HG03159 (cell line): ENCODE data around the gene ACR.

Experiments
- ATAC-seq: cut with Tn5 transposase; IDR thresholded peaks from one replicate; pipeline ENCODE4 v1.9.1; 2021; ENCODE audit warnings: mild to moderate bottlenecking, moderate library complexity; ENCODE audit not compliant: unreplicated experiment

The ACR gene

DNA sequence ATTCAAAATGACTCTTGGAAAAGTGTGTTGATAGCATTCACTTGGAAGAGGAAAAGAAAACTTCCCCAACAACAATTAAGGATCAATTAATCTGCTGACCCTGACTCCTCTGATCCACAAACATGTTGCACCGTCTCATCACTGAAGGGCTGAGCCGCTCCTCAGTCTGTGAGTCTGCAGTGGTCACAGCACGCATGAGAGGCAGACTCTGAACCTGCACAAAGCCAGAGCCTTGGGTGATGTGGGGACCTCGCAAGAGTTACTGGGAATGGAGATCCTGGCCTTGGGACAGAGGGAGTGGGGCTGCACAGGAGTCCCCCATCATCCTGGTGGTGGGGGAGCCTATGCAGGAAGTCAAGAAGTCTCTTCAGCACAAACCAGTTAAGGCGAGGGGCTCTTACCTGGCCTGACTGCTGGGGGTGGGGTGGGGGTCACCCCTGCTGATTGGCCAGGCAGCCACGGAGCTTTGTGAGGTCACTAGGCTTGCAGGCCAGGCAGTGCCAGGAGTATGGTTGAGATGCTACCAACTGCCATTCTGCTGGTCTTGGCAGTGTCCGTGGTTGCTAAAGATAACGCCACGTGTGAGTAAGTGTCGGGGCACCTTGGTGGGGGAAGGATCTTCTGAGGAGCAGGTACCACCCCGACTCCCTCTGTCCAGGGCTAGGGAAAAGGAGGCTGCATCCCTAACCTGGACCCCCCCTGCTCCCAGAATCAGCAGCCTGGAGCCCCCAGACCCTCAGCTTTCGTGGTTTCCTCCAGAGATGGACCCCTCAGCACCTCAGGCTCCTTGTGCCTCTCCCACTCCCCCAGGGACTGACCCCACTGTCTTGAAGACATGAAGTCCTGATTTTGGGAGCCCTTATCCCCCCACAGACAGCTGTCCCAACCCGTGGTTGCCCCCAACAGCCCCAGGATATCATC lies at the start of gene ACR:
ACR (plus strand) TSS at position 477 of the 921 bp plus-strand sequence; CDS start at position 509, 32 bp downstream.
- ATAC-seq, result no peak

- ATAC-seq, result no peak
Measured at GRCh38 chr22:50688448-50688847, 49.6 kb upstream of the ACR start.

GRCh38 chr22:50691521-50691920 lies 46.5 kb upstream of the ACR start:
- ATAC-seq, result no peak

DNA sequence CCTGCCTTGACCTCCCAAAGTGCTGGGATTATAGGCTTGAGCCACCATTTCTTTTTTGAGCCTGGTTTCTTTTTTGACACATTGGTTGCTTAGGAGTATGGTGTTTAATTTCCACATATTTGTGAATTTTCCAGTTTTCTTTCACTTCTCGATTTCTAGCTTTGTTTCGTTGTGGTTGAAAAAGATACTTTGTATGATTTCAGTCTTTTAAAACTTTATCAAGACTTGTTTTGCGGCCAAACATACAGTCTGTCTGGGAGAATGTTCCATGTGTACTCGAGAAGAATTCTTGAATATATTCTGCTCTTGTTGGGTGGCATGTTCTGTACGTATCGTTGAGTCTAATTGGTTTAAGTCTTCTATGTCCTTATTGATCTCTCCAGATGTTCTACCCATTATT lies 44.5 kb upstream of the ACR start:
- no peak for ATAC-seq

GRCh38 chr22:50694099-50694605 lies 43.9 kb upstream of the ACR start:
- no peak for ATAC-seq

GRCh38 chr22:50694766-50695420 lies 43.1 kb upstream of the ACR start:
- no peak for ATAC-seq

DNA sequence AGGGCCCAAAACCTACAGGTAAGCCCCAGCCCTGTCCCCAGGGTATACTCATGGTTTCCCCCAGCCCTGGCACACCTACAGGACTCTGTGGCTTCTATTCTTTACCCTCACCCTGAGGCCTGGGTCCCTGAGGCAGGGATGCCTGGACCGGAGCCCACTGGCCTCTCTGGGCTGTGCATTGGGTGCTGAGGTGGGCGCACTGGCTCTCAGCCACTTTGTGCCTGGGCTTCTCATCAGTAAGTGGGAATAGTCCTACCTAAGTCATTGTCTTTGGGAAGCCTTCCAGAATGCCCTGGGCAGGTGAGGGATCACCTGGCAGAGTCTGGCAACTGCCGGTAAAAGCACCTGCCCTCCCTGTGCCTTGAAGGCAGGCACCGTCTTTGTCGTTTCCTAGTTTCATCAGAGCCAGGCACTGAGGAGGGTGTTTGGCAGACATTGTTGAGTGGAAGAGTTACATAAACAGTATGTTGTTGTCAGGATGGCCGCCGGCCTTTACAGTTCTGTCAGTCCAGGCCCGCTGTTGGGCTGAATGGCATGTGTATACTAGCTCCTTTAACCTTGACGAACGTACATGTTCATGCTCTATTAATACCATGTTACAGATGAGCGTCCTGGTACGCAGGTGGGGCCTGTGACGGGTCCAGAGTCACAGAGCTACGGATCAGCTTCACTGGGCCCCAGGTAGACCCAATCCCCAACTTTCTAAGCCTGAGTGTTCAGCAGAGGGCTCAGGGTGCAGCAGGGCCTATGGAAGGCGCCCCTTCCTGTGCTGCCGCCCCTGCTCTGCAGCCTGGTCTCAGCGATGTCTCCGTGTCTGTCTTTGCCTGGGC lies 42.4 kb upstream of the ACR start:
- no peak for ATAC-seq

DNA sequence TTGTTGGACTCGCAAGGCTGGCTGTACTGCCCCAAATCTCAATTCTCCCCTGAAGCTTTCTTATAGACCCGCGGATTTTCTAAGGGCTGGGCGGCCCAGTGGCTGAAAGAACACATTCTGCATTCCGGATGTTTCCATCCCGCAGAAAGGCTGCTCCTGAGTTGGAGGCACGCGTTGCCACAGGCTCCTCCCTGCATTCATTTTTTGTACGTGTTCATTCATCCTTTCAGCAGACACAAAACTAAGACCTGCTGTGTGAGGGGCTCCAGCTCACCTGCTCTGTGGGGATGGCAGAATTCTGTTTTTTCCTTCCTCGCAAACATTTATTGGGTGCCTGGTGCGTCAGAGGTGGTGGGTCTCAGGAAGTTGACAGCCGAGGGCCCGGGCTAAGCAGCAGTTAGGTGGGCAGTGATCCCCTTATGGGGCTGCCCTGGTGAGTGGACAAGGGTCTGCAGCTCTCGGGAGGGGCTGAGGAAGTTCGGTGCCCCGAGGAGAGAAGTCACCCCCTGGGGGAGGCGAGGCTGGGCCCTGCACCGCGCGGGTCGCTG lies 41.7 kb upstream of the ACR start:
- ATAC-seq, result no peak

DNA sequence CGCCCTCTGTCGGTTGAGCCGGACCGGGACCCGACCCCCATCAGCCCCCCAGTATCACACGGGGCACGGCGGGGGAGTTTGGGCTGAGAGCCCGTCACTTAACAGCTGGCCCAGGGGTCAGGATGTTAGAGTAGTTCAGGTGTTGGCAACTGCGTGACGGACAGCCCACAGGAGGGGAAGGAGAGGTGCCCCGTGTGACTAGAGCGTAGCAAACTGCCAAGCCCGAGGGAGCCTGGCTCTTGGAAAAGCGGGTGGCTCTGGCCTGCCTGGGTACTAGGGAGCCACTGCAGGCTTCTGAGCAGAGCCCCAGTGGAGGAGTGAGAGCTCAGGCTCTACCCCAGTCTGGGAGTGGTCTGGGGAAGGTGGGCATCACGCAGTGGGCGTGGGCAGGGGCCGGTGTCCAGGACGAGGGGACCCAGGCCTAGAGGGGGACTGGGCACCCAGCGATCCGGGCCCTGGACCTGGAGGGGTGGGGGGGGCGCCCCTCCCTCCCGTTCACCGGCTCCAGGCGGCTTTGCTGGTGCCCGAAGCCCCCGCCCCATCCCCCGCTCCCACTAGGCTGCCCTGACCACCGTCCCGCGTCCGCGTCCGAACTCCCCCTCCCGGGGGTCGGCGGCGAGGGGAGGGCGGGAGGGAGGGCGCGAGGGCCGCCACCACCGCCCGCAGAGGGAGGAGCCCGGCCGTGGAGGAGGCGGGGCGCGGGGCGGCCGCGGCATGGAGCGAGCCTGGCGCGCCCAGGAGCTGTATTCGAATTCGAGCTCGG lies 41.0 kb upstream of the ACR start:
- ATAC-seq, result no peak

GRCh38 chr22:50697667-50698506 lies 40.1 kb upstream of the ACR start:
- no peak for ATAC-seq

DNA sequence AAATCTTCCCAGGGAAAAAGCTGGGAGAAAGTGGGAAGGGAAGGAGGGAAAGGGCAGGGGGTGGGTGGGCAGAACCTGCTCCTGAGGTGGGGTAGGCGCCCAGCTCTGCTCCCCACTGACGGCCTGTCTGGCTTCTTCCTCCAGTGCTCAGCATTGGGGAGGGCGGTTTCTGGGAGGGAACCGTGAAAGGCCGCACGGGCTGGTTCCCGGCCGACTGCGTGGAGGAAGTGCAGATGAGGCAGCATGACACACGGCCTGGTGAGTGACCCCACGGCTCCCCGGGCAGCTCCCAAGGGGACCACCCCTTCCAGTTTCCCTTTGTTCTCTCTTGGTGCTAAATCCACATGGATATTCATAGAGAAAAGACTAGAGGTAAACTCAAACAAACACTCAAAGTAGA lies 39.5 kb upstream of the ACR start:
- no peak for ATAC-seq

DNA sequence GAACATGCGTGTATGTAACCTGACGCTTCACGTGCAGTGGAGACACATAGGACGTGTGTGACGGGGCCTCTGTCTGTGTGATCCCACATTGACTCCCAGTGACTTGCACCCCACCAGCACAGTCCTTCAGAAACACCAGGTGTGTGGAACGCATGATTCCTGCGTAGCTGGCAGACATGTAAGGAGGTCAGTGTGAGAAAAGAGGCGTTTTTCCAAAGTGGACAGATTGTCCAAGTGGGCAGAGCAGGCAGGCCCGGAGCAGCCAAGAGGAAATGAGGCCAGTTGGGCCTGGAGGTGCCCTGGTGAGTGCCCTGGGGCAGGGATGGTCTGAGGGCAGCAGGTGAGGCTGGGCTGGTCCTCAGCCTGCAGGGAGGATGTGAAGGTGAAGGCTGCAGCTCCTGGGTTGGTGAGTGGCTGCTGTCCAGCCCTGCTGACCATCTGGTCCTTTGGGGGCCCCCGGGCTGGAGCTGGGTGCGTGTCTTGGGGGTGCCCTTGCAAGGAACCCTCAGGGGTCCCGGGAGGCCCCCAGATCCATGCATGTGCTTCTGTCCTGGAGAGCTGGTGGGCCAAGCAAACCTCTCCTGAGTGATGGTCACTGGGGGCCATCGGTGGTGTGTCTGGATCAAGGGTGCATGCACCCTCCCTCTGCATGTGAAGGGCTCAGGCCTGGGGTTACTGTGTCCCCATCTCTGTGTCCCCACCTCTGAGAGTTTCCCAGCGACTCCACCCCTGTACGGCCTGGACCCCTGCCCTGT lies 38.8 kb upstream of the ACR start:
- no peak for ATAC-seq

GRCh38 chr22:50699756-50700386 lies 38.1 kb upstream of the ACR start:
- ATAC-seq, result no peak

DNA sequence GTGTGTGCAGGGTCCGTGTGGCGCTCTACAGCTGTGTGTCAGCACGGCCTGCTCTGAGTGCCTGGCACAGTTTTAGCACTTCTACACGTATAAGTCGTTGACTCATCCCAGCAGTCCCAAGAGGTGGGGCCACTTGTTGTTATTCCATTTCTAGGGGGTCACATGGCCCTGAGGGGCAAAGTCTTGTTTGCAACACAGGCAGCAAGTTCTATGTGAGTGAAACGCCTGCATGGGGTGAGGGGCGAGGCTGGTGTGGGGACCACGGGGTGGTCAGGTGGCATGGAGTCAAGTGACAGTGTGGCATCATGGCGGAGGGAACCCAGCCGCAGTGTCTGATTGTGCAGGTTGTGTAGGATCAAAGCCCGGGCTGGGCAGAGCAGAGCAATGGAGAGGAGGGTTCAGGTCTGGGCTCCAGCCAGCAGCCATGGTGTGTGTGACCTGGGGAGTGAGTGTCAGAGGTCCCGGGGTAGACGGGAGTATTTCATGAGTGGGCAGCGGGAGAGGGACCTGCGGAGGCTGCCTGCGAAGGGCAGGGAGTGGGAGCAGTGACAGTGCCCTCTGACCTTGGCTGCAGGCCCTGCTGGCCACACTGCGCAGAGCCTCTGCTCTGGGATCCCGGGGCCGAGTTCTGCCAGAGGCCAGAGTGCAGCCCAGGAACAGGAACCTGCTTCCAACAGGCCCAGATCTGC lies 37.5 kb upstream of the ACR start:
- ATAC-seq, result no peak

GRCh38 chr22:50701076-50701419 lies 37.0 kb upstream of the ACR start:
- ATAC-seq, result no peak

DNA sequence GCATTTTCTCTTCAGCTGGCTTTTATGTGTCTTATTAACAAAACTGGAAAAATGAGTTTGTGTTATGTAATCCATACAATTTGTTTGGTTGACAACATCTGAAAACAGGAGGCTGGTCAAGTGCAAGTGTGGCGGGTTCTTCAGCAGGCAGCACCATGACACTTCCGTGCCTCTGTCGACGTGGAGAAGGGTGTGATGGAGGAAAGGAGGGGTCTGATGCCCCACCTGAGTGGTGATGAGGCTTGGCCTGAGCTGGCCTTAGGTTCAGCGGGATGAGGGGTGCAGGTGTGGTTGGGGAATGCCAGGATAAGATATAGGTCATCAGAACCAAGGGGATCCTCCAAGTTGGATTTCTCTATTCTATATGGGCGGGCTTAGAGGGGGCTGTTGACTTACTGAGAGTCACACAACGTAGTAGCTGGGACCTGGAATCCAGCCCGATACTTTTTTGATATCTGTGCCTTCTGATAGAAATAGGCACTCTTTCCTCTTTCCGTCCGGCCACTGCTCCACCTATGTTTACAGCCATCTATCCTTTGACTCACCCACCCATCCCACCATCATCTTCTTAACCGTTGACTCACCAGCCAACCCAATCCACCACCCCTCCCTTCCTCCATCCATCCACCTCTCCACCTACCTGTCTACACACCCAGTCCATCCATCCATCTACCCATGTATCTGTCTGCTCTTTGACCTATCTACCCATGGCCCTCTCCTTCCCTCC lies 36.4 kb upstream of the ACR start:
- no peak for ATAC-seq

- ATAC-seq, result no peak
Measured at GRCh38 chr22:50702261-50702671, 35.7 kb upstream of the ACR start.
